Epithelial cell of proximal tubule (primary cell): ENCODE results near the gene HOXA3. TPM values are rescaled to one million over a fixed set of nuclear protein-coding genes. Genes with fewer than 3 reads are reported as not detected.

Source experiments
- DNase-seq: peaks from one replicate; pipeline ENCODE4 v3.0.0-alpha.2; 2011; ENCODE audit warnings: low read depth
- H3K4me3 ChIP-seq: 2 replicates; pipeline ENCODE4 v1.5.1; 2011; ENCODE audit warnings: low read depth, mild to moderate bottlenecking, low read length
- total RNA-seq: library from RNA; depleted of rRNA; stranded (reverse); fragments of >200 nt; gene quantifications from 2 replicates; pipeline ENCODE4 v1.2.3, GENCODE V29; 2015
- TF ChIP-seq, protein P1 (sequence below): conservative IDR thresholded peaks from 2 replicates; pipeline ENCODE4 v1.5.1; 2012; ENCODE audit warnings: low read depth, mild to moderate bottlenecking, low read length

The HOXA3 gene
- total RNA-seq, 1 donor from 2014 or later: 33.2 TPM

GRCh38 chr7:27111751-27112277 is 40.6 kb downstream of the HOXA3 start:
- H3K4me3 ChIP-seq: peak overlapping the region; percentile 74
- no peak for DNase-seq
- TF ChIP-seq, protein P1, sequence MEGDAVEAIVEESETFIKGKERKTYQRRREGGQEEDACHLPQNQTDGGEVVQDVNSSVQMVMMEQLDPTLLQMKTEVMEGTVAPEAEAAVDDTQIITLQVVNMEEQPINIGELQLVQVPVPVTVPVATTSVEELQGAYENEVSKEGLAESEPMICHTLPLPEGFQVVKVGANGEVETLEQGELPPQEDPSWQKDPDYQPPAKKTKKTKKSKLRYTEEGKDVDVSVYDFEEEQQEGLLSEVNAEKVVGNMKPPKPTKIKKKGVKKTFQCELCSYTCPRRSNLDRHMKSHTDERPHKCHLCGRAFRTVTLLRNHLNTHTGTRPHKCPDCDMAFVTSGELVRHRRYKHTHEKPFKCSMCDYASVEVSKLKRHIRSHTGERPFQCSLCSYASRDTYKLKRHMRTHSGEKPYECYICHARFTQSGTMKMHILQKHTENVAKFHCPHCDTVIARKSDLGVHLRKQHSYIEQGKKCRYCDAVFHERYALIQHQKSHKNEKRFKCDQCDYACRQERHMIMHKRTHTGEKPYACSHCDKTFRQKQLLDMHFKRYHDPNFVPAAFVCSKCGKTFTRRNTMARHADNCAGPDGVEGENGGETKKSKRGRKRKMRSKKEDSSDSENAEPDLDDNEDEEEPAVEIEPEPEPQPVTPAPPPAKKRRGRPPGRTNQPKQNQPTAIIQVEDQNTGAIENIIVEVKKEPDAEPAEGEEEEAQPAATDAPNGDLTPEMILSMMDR: no peak

DNA sequence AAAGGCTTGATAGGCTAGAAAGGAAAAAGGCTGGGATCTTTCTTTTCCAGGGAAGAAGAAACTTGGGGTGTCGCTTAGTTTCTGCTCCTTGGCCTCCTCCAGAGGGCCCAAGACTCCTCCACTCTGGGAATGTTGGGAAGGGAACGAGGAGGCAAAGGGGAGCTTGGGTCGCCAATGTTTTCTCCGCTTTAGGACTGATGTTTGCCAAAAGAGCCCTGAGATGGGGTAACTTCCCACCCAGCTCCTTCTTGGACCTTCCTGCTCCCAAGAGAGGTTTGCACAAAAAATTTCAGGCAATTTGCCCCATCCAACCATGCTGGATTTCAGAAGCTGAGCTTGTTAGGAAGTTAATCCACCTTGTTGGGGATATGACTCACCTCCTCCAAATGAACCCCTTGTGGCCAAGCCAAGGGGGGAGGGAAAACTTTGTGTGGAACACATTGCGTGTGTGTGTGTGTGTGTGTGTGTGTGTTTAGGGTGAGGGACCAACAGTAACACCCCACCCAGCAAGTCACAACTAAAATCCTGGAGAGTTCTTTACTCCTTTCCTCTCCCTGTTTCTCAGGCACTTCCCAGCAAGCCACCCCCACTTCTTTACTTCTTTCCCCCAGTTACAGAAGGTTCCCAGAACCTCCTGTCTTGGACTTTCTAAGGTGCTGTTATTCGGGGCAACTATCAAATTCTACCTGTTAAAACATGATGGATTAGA is 41.2 kb downstream of the HOXA3 start:
- no peak for DNase-seq
- TF ChIP-seq, protein P1: peak; percentile 6
- peak overlapping the region; percentile 74 for H3K4me3 ChIP-seq

- peak overlapping the region; percentile 74 for H3K4me3 ChIP-seq
- TF ChIP-seq, protein P1: no peak
- no peak for DNase-seq
Observed at GRCh38 chr7:27110186-27111031, 42.0 kb downstream of the HOXA3 start.

DNA sequence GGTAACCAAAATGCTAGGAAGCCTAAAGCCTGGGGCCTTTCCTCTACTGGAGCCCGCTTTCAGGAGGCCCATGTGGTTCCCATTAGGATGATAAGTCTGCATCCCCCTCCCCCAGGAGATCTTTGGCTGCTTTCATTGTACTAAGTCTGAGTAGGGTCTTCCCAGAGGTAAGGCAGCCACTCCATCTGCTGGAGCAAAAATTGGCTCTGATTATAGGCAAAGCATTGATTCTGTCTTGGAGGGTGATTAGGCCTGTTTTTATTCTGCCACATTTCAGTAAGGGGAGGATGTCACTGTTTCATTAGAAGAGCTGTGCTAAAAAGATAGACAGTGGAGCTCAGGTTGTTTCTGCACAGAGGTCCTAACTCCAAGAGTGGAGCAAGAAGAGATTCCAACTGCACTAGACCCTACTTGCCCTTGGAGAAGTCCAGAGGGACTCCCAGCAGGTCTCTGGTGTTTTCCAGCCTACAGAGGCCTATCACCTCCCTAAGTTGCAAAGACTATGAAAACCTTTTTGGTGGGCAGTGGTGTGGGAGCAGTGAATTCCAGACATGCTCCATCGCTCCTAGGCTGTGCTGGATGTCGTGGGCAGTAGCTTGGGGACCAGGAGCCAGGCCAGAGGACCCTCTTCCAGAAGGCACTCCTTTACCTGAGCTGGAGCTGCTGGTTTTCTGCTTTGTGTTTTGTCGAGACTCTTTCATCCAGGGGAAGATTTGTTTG is 42.8 kb downstream of the HOXA3 start:
- TF ChIP-seq, protein P1: no peak
- peak overlapping the region; percentile 5 for H3K4me3 ChIP-seq
- DNase-seq: no peak

DNA sequence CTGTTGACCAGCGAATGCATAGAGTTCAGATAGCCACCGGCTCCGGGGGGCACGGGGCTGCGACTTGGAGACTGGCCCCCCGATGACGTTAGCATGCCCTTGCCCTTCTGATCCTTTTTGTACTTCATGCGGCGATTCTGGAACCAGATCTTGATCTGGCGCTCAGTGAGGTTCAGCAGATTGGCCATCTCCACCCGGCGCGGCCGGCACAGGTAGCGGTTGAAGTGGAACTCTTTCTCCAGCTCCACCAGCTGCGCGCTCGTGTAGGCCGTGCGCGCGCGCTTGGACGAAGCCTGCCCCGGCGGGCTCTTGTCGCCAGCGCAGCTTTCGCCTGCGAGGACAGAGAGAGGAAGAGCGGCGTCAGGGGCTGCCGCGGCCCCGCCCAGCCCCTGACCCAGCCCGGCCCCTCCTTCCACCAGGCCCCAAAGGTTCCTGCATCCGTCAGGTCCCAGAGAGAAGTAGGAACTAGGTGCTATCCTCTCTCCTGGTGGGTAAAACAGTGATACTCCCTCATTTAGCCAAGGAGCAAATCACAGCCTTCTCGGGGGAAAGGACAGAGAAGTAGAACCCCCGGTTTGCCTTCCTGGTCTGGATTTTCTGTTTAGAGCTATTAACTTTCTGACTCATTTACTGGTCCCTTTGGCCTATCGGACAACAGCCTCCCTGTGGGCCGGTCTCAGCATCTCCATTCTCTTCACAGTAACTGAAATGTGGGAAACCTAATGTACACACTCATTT is 43.8 kb downstream of the HOXA3 start:
- peak overlapping the region; percentile 35 for H3K4me3 ChIP-seq
- TF ChIP-seq, protein P1: no peak
- DNase-seq: no peak
